ENCODE data around the gene CCDC71. TPM values are rescaled to one million over a fixed set of nuclear protein-coding genes. Genes with fewer than 3 reads are reported as not detected.

Gene CCDC71
- total and polyA plus RNA-seq, 2 donors (not counting 1 experiment from before 2014, with no cell fraction given) = 15.6 to 30.0 TPM

DNA sequence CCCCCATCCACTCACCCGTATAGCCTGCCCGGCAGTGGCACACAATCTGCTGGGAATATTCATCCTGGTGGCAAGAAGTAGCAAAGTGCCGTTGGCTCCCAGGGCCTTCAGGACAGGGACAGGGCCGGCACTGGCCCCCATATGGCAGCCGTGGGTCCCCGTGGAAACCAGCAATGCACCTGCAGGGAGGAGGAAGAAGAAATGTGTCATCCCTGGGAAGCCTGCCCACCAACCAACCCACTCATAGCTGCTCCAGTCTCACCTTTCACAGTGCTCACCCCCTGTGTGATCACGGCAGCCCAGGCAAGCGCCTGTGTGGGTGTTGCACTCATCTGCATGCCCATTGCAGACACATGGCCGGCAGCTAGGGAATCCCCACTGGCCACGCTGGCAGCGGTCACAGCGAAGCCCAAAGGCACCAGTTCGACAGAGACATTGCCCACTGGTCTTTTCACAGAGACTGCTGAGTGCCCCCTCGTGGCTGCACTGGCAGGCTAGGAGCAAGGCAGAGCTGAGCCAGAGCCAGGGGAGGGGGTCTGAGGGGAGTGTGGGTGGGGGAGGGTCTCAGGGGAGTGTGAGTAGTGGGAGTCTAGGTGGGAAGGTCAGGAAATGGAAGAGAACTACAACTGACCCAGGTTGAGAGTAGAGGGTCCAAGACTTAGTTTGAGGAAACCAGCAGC, 41.0 kb downstream of the CCDC71 start:
- H3K4me3 Mint-ChIP-seq = no peak overlapping the region
- H3K27ac ChIP-seq (ENCODE audit: low read length in 2 of 2) = no peak overlapping the region
- no peaks in the 10 kb centered on the region for H3K36me3 ChIP-seq (replicated peaks in 1 of 2; ENCODE audit: control extremely low read depth in 1 of 2, control insufficient read depth in 1 of 2, extremely low read depth in 1 of 2, insufficient read depth in 2 of 2, low read length in 1 of 2)
- ATAC-seq (ENCODE audit: low read depth) (no peak), DNase-seq (no peak)
- ChIA-PET POLR2A (interaction anchor here (0.6 kb wide), 1 partner anchor 61 kb away, joined by 8 read pairs; no protein-coding TSS in a partner anchor), CTCF (interaction anchor here (1.1 kb wide), 1 partner anchor 24 kb away, joined by 3 read pairs; no protein-coding TSS in a partner anchor)
- no peak overlapping the region for H3K9ac ChIP-seq (ENCODE audit: low read length)
- no peak for TF ChIP-seq EZH2 (IDR thresholded peaks at IDR 0.05; ENCODE audit: borderline replicate concordance, insufficient read depth, low read depth, low read length, poor library complexity, severe bottlenecking)
- TF ChIP-seq, protein P1, sequence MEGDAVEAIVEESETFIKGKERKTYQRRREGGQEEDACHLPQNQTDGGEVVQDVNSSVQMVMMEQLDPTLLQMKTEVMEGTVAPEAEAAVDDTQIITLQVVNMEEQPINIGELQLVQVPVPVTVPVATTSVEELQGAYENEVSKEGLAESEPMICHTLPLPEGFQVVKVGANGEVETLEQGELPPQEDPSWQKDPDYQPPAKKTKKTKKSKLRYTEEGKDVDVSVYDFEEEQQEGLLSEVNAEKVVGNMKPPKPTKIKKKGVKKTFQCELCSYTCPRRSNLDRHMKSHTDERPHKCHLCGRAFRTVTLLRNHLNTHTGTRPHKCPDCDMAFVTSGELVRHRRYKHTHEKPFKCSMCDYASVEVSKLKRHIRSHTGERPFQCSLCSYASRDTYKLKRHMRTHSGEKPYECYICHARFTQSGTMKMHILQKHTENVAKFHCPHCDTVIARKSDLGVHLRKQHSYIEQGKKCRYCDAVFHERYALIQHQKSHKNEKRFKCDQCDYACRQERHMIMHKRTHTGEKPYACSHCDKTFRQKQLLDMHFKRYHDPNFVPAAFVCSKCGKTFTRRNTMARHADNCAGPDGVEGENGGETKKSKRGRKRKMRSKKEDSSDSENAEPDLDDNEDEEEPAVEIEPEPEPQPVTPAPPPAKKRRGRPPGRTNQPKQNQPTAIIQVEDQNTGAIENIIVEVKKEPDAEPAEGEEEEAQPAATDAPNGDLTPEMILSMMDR (IDR thresholded peaks at IDR 0.05) = no peak
- H3K9me3 ChIP-seq (ENCODE audit: control extremely low read depth in 1 of 3, control insufficient read depth in 2 of 3, insufficient read depth in 1 of 3, low read length in 2 of 3) = peaks cover 0 to 5% (median 0%) of the 10 kb centered on the region in 3 donors
- H3K4me2 ChIP-seq (replicated peaks; ENCODE audit: low read depth, low read length, poor library complexity, severe bottlenecking) = no peak overlapping the region
- H3K27ac Mint-ChIP-seq = no peak overlapping the region
- 75% methylated on average over 11 of the region's 14 CpGs for WGBS (ENCODE audit: insufficient coverage)
- H3K4me1 ChIP-seq (ENCODE audit: control insufficient read depth in 2 of 2, insufficient read depth in 2 of 2, low read length in 2 of 2) = peaks cover under 1 to 8% of the 10 kb centered on the region in 2 donors
- H2AFZ ChIP-seq (ENCODE audit: insufficient read depth, low read depth, low read length, poor library complexity, severe bottlenecking) = no peak overlapping the region
- H3K79me2 ChIP-seq (ENCODE audit: control insufficient read depth, insufficient read depth, low read length) = no peaks in the 10 kb centered on the region
- intact Hi-C loops (cut with micrococcal nuclease) = loop anchor here (5.0 kb wide), 1 partner anchor 547 kb away; the partner anchor contains the start of gene APEH
- no peak overlapping the region for H3K4me3 ChIP-seq (ENCODE audit: control extremely low read depth in 1 of 5, extremely low read depth in 1 of 5, insufficient read depth in 1 of 5, low read depth in 2 of 5, low read length in 4 of 5)
- peaks cover 6% of the 10 kb centered on the region for H3K4me1 Mint-ChIP-seq
- no peaks in the 10 kb centered on the region for H3K27me3 Mint-ChIP-seq
- no peaks in the 10 kb centered on the region for H3K9me3 Mint-ChIP-seq (ENCODE audit: insufficient read depth)
- no peaks in the 10 kb centered on the region for H3K27me3 ChIP-seq (replicated peaks in 1 of 4; ENCODE audit: control extremely low read depth in 1 of 4, control insufficient read depth in 3 of 4, insufficient read depth in 4 of 4, low read length in 3 of 4)
- no peaks in the 10 kb centered on the region for H4K20me1 ChIP-seq (ENCODE audit: control insufficient read depth, insufficient read depth, low read length, poor library complexity, severe bottlenecking)

DNA sequence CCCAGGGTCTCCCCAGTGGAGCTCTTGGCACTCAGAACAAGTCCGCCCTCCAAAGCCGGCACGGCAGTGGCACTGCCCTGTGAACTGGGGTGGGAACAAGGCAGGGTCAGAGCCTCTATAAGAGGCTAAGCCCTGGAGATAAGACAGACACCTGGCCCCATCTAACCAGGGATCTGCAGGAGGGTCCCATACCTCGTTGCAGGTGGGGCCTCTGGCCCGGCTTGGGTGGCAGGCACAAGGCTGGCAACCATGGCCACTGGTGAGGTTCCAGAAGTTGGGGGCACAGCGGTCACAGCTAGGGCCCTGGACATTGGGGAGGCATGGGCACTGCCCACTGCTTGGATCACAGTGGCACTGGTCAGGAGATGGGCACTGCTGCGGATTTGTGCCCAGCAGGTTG, 41.9 kb downstream of the CCDC71 start:
- no peaks in the 10 kb centered on the region for H3K79me2 ChIP-seq (ENCODE audit: control insufficient read depth, insufficient read depth, low read length)
- 96% methylated on average over 7 of the region's 7 CpGs for WGBS (ENCODE audit: insufficient coverage)
- H3K36me3 ChIP-seq (replicated peaks in 1 of 2; ENCODE audit: control extremely low read depth in 1 of 2, control insufficient read depth in 1 of 2, extremely low read depth in 1 of 2, insufficient read depth in 2 of 2, low read length in 1 of 2) = peaks cover 0 to under 1% of the 10 kb centered on the region in 2 experiments
- no peak for DNase-seq
- CTCF ChIA-PET = no interaction called here
- H4K20me1 ChIP-seq (ENCODE audit: control insufficient read depth, insufficient read depth, low read length, poor library complexity, severe bottlenecking) = no peaks in the 10 kb centered on the region
- no peak overlapping the region for H3K9ac ChIP-seq (ENCODE audit: low read length)
- no peaks in the 10 kb centered on the region for H3K27me3 Mint-ChIP-seq
- H3K4me2 ChIP-seq (replicated peaks; ENCODE audit: low read depth, low read length, poor library complexity, severe bottlenecking) = no peak overlapping the region
- TF ChIP-seq, protein P1 (IDR thresholded peaks at IDR 0.05) = no peak
- TF ChIP-seq EZH2 (IDR thresholded peaks at IDR 0.05; ENCODE audit: borderline replicate concordance, insufficient read depth, low read depth, low read length, poor library complexity, severe bottlenecking) = no peak
- ATAC-seq (ENCODE audit: low read depth) = no peak
- H3K27ac ChIP-seq (ENCODE audit: low read length in 2 of 2) = no peak overlapping the region
- no peaks in the 10 kb centered on the region for H3K9me3 Mint-ChIP-seq (ENCODE audit: insufficient read depth)
- peaks cover 0 to 5% (median 0%) of the 10 kb centered on the region in 3 donors for H3K9me3 ChIP-seq (ENCODE audit: control extremely low read depth in 1 of 3, control insufficient read depth in 2 of 3, insufficient read depth in 1 of 3, low read length in 2 of 3)
- no peak overlapping the region for H2AFZ ChIP-seq (ENCODE audit: insufficient read depth, low read depth, low read length, poor library complexity, severe bottlenecking)
- H3K27me3 ChIP-seq (replicated peaks in 1 of 4; ENCODE audit: control extremely low read depth in 1 of 4, control insufficient read depth in 3 of 4, insufficient read depth in 4 of 4, low read length in 3 of 4) = no peaks in the 10 kb centered on the region
- H3K4me1 ChIP-seq (ENCODE audit: control insufficient read depth in 2 of 2, insufficient read depth in 2 of 2, low read length in 2 of 2) = peaks cover 10 to 17% of the 10 kb centered on the region in 2 donors
- no peak overlapping the region for H3K4me3 ChIP-seq (ENCODE audit: control extremely low read depth in 1 of 5, extremely low read depth in 1 of 5, insufficient read depth in 1 of 5, low read depth in 2 of 5, low read length in 4 of 5)
- no peak overlapping the region for H3K4me3 Mint-ChIP-seq
- H3K27ac Mint-ChIP-seq = no peak overlapping the region
- peaks cover 12% of the 10 kb centered on the region for H3K4me1 Mint-ChIP-seq
- POLR2A ChIA-PET = no interaction called here
- intact Hi-C loops (cut with micrococcal nuclease) = loop anchor here (5.0 kb wide), 1 partner anchor 548 kb away; the partner anchor contains the start of gene APEH

All from B cell (primary cell).